Tibial nerve (tissue), 4 donors: ENCODE results near the gene GM2A. TPM values are rescaled to one million over a fixed set of nuclear protein-coding genes. Genes with fewer than 3 reads are reported as not detected.
A peak's percentile ranks its signal among the peaks of the same experiment; 100 is the strongest.

ENCODE experiments used
- DNase-seq, 2 donors: peaks; one replicate each; pipeline ENCODE4 v3.0.0-alpha.2; 2019; ENCODE audit warnings: low spot score in 2 of 2
- H3K27ac ChIP-seq, 4 donors: fragments of 200-600 bp; sonication (generic) in 3 of 4; one replicate each; pipeline ENCODE4 v1.5.1; 2017 to 2019; ENCODE audit warnings: mild to moderate bottlenecking in 1 of 4
- H3K27me3 ChIP-seq, 2 donors: fragments of 200-600 bp; sonication (generic) in 1 of 2; one replicate each; pipeline versions ENCODE4 v1.5.1 to v1.6.0; 2017 to 2019
- H3K36me3 ChIP-seq, 3 donors: fragments of 200-600 bp; sonication (generic); one replicate each; pipeline ENCODE4 v1.5.1; 2018 to 2019
- H3K4me1 ChIP-seq, 4 donors: fragments of 200-600 bp; sonication (generic) in 3 of 4; one replicate each; pipeline ENCODE4 v1.5.1; 2017 to 2019
- H3K4me3 ChIP-seq, 4 donors: fragments of 200-600 bp; sonication (generic) in 3 of 4; one replicate each; pipeline ENCODE4 v1.5.1; 2017 to 2019; ENCODE audit warnings: mild to moderate bottlenecking in 1 of 4, moderate library complexity in 1 of 4
- H3K9me3 ChIP-seq, 4 donors: fragments of 200-600 bp; sonication (generic) in 3 of 4; one replicate each; pipeline ENCODE4 v1.5.1; 2017 to 2019
- EP300 ChIP-seq, 2 donors: sonication (generic); formaldehyde crosslinking; IDR thresholded peaks; one replicate each; pipeline ENCODE4 v1.6.1; 2017; ENCODE audit warnings: antibody characterized with exemption in 2 of 2, mild to moderate bottlenecking in 1 of 2
- POLR2A ChIP-seq, 2 donors: fragments of 450-650 bp; IDR thresholded peaks; one replicate each; pipeline ENCODE4 v1.6.1; 2017; ENCODE audit warnings: antibody characterized with exemption in 2 of 2, mild to moderate bottlenecking in 2 of 2, moderate library complexity in 2 of 2
- WGBS, 2 donors: methylation state at CpG; one replicate each; pipeline ENCODE4 v1.1.5; 2018; 5-methylcytosine and 5-hydroxymethylcytosine counted together
- total RNA-seq, 4 donors: library from RNA; depleted of rRNA; stranded (reverse); fragments of >200 nt; gene quantifications; one replicate each; pipeline ENCODE4 v1.1.0, GENCODE V29; 2016
- TF ChIP-seq, protein P1 (sequence below), 5 experiments: fragments of 200-600 bp in 3 of 5; fragments of 450-650 bp in 2 of 5; sonication (generic) in 3 of 5; IDR thresholded peaks; one replicate each; pipeline ENCODE4 v1.5.1; 2016 to 2019; ENCODE audit warnings: antibody characterized with exemption in 5 of 5, mild to moderate bottlenecking in 3 of 5, moderate library complexity in 2 of 5

The GM2A gene
- total RNA-seq, 4 donors from 2014 or later = 30.3 to 37.5 (median 33.7) TPM

DNA sequence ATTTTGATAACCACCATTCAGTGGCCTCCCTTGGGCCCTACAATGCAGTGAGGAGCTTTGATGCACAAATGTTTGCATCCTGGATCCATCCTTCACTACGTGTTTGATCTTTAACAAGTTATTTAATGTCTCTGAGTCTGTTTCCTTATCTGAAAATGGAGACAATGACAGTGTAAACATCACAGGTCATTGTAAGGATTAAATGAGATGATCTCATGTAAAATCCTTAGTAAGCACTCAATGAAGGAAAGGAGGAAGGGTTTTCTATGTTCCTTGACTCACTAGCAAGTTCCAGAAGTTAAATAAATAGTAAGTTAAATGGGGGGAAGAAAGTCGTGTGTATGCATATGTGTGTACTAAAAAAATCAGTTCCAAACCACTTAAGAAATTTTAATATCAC is 60.4 kb downstream of the GM2A start:
- H3K9me3 ChIP-seq = peaks cover 0 to 25% (median 0%) of the 10 kb centered on the region in 4 donors
- H3K36me3 ChIP-seq = no peaks in the 10 kb centered on the region
- TF ChIP-seq EP300 (IDR thresholded peaks at IDR 0.05) (no peak), POLR2A (IDR thresholded peaks at IDR 0.05) (no peak)
- TF ChIP-seq, protein P1, sequence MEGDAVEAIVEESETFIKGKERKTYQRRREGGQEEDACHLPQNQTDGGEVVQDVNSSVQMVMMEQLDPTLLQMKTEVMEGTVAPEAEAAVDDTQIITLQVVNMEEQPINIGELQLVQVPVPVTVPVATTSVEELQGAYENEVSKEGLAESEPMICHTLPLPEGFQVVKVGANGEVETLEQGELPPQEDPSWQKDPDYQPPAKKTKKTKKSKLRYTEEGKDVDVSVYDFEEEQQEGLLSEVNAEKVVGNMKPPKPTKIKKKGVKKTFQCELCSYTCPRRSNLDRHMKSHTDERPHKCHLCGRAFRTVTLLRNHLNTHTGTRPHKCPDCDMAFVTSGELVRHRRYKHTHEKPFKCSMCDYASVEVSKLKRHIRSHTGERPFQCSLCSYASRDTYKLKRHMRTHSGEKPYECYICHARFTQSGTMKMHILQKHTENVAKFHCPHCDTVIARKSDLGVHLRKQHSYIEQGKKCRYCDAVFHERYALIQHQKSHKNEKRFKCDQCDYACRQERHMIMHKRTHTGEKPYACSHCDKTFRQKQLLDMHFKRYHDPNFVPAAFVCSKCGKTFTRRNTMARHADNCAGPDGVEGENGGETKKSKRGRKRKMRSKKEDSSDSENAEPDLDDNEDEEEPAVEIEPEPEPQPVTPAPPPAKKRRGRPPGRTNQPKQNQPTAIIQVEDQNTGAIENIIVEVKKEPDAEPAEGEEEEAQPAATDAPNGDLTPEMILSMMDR (IDR thresholded peaks at IDR 0.05) = no peak
- H3K4me1 ChIP-seq = peaks cover 0 to 5% (median 0%) of the 10 kb centered on the region in 4 donors
- no peaks in the 10 kb centered on the region for H3K27me3 ChIP-seq
- DNase-seq = no peak
- WGBS, 2 donors = 46 to 48% methylated on average over 2 of the region's 2 CpGs
- H3K4me3 ChIP-seq = no peak overlapping the region
- no peak overlapping the region for H3K27ac ChIP-seq

DNA sequence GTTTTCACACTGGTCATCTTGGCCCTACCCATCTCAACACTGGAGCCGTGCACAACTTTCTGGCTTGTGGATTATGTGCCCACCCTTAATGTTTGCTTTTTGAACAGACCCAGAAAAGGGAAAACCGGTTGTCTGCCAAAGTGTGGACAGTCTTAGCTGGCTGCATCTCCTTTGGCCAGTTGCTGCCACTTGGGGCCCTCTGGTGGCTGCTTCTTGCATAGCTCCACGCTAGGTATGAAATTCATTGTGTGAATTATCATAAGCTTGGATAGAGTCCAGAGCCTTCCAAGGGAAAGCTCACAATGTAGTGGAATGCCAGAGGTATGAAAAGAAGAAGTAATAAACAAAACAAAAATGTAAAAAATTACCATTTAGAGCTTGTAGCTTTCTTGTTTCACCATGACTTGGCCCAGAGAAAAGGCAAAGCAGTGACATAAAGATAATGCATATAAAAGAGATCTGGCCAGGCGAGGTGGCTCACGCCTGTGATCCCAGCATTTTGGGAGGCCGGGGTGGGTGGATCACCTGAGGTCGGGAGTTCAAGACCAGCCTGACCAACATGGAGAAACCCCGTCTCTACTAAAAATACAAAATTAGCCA is 63.1 kb downstream of the GM2A start:
- peak; percentile 71 to 85 for DNase-seq
- H3K4me3 ChIP-seq = no peak overlapping the region
- H3K4me1 ChIP-seq = peaks cover 0 to 15% (median 0%) of the 10 kb centered on the region in 4 donors
- WGBS, 2 donors = 45 to 51% methylated on average over 8 of the region's 8 CpGs
- H3K9me3 ChIP-seq = peaks cover 0 to 11% (median 0%) of the 10 kb centered on the region in 4 donors
- H3K36me3 ChIP-seq = no peaks in the 10 kb centered on the region
- H3K27me3 ChIP-seq = no peaks in the 10 kb centered on the region
- TF ChIP-seq EP300 (IDR thresholded peaks at IDR 0.05) = no peak
- TF ChIP-seq, protein P1 (IDR thresholded peaks at IDR 0.05) = peak; percentile 58 to 85 (median 72)
- no peak overlapping the region for H3K27ac ChIP-seq

DNA sequence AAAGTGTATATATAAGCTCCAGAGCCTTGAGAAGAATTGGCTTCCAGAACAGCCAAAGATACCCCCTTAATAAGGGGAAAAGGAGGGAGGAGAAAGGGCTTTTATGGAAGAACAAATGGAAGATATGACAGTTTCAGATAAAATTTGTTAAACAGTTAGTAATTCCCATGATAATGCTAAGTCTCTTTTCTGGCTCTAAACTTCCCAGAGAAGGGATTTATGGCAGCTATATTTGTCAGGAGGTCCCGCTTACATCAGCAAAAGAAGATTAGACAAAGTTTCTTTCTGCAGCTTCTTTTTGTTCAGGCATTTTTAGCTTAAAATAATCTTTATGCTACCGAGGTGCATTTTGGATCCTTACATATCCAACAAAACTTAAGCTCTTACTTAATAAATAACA is 64.9 kb downstream of the GM2A start:
- H3K4me1 ChIP-seq = peaks cover 0 to 15% (median 0%) of the 10 kb centered on the region in 4 donors
- WGBS, 2 donors = 67% methylated on average over 2 of the region's 2 CpGs
- H3K36me3 ChIP-seq = no peaks in the 10 kb centered on the region
- TF ChIP-seq EP300 (IDR thresholded peaks at IDR 0.05) (no peak), POLR2A (IDR thresholded peaks at IDR 0.05) (no peak)
- TF ChIP-seq, protein P1 (IDR thresholded peaks at IDR 0.05) = no peak
- no peak for DNase-seq
- no peak overlapping the region for H3K27ac ChIP-seq
- no peaks in the 10 kb centered on the region for H3K9me3 ChIP-seq
- no peaks in the 10 kb centered on the region for H3K27me3 ChIP-seq
- H3K4me3 ChIP-seq = no peak overlapping the region

DNA sequence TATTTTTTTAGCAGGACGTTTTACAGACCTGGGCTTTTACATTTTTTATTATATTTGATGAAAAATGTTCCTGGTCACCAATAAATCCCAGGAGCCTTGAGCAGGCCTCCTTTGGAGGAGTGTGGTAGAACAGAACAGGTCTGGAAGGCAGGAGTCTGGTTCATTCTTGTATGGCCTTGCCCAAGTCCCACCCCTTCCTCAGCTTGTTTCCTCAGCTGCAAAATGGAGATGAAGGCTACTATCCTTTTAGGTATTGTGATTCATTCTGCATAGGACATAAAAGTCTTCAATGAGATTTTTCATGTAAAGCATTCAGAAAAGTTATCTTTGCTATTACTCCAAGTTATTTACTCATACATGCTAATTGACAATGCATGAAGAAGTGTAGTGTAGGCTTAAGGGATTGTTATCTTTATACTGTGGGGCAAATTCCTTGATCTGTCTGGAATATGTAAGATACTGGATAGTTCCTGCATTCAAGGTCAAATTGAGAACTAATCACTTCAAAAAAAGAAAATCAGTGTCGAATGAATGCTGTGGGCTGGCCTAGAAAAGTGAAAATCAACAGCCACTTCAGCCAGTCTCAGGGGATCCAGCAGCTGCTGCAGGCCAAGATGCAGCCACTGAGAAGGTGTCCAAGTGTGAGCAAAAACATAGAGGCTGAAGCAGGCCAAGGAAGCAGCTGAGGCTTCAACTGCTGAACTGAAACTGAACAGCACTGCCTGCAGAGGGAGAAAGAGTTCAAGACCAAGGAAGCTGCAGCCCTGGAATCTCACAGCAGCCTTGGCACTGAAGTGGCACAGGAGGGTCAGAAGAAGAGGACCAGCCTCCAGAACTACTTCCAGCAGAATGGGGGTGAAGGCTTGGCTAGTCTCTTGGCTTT is 66.1 kb downstream of the GM2A start:
- no peak overlapping the region for H3K27ac ChIP-seq
- H3K36me3 ChIP-seq = no peaks in the 10 kb centered on the region
- H3K4me3 ChIP-seq = no peak overlapping the region
- no peak for TF ChIP-seq EP300 (IDR thresholded peaks at IDR 0.05)
- peak; percentile 21 to 24 for DNase-seq
- 57 to 69% methylated on average over 2 of the region's 2 CpGs for WGBS, 2 donors
- no peaks in the 10 kb centered on the region for H3K9me3 ChIP-seq
- no peaks in the 10 kb centered on the region for H3K27me3 ChIP-seq
- H3K4me1 ChIP-seq = peaks cover 0 to 15% (median 0%) of the 10 kb centered on the region in 4 donors

Other genes with a start within 250 kb of the GM2A start
- gene GPX3, start 232.6 kb upstream of the GM2A start, total RNA-seq = 1,000 to 10,000 TPM; 3,864 to 9,036 (median 5,113) TPM
- gene TNIP1, start 172.2 kb upstream of the GM2A start, total RNA-seq = 100 to 1,000 TPM in 1 of 4 donors, 10 to 100 TPM in 3; 91.2 to 108 (median 94.3) TPM
- gene ANXA6, start 95.4 kb upstream of the GM2A start, total RNA-seq = 100 to 1,000 TPM; 168 to 282 (median 181) TPM
- gene CCDC69, start 29.1 kb upstream of the GM2A start, total RNA-seq = 100 to 1,000 TPM in 3 of 4 donors, 10 to 100 TPM in 1; 95.6 to 201 (median 112) TPM
- not detected for gene SLC36A3, start 50.6 kb downstream of the GM2A start, total RNA-seq
- 10 to 100 TPM in 2 of 4 donors, 1 to 10 TPM in 2; 7.5 to 22.9 (median 10.6) TPM for gene SLC36A2, start 94.4 kb downstream of the GM2A start, total RNA-seq
- gene SLC36A1, start 194.4 kb downstream of the GM2A start, total RNA-seq = 10 to 100 TPM; 16.8 to 24.9 (median 22.4) TPM